Activated T-helper 1 cell treated with Interleukin-2 at 50 U/mL for 16 hours (primary cell): ENCODE results near the gene MPND.

ENCODE experiments used
- DNase-seq: peaks from one replicate; pipeline ENCODE4 v3.0.0-alpha.2; 2020; ENCODE audit warnings: low read depth

The MPND gene

DNA sequence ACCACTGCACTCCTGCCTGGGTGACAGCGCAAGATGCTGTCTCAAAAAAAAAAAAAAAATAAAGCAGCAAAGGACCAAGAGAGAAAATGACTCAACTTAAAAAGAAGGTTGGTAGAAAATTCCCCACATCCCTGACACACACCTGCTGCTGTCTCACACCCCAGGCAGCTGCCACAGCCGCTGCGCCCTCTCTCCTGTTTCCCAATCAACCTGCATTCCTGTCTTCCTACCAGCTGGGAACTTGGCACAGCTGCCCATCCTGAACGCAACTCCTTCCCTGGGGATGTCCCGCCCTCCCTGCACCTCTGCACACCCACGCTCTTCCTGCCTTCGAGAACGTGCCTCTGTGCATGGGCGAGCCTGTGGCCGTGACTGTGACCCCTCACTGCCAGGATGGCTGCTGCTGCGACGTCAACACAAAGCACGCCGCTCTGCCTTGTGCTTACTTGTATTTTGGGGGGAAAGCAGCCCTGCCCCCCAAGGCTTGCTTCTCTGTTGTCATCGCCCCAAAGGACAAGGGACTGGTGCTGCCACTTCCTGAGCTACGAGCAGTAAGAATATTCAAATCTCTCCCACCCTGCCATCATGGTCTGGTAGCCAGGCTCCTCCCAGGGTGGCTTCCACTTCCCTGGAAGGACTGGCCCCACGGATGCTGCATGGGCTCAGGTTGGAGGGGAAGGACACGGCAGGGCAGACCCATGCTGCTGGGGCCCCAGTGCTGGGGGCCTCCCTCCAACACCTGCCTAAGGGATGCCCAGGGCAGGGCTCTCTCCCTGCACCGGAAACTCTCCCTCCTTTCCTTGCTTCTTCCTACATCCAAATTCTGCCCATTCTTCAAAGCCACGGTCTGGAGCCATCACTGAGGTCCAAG, 36.3 kb downstream of the MPND start:
- DNase-seq, result no peak

DNA sequence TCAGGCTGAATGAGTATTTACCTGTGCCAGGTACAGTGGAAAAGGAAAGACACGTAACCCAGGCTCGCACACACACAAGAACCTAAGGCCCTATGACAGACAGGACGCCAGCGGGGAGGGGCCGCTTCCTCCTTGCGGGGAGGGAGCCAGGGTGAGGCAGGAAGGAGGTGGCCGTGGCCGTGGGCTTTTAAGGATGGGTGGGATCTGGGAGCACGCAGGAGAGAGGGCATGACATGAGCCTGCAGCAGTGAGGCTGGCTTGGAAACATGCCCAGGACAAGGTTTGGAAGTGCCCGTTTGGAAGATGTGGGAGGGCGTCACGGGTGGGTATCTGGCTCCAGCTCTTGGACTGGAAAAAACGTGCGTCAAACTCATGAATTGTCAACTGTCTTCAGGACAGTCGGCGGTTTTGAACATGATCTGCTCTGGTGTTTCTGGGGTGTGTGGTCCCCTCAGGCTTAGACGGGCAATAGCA, 36.9 kb downstream of the MPND start:
- peak; percentile 52 for DNase-seq

DNA sequence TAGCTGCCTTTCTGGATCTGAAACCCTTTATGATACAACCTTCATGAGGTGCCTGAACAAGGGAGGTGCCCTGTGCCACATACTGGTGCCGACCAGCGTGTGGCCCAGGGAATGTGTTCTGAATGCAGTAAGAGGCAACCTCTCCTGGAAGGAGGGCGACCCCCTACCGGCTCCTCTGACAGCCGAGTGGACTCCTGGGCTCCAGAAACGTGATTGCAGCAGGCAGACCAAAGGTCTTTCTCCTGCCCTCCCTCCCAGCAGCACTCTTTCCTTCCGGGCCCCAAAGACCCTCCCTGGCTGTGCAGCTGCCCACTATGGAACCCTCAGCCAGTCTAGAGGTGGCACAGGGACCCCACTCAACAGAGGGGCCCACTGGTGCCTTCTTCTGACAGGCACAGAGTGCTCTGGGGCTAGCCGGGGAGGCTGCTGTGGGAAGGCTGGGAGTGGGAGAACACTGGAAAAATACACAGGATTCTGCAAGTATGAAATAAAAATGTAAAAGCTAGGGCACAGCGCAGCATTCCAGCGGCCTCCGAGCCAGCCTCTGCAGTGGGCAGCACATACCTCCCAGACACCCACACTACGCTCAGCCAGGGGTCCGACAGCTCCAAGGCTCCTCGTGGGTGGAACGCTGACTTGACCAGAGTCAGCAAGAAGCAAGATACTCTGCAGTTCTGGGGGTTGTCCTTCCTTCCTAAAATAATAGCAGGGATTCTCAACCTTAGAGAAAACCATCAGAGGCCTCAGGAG, 42.1 kb downstream of the MPND start:
- no peak for DNase-seq

DNA sequence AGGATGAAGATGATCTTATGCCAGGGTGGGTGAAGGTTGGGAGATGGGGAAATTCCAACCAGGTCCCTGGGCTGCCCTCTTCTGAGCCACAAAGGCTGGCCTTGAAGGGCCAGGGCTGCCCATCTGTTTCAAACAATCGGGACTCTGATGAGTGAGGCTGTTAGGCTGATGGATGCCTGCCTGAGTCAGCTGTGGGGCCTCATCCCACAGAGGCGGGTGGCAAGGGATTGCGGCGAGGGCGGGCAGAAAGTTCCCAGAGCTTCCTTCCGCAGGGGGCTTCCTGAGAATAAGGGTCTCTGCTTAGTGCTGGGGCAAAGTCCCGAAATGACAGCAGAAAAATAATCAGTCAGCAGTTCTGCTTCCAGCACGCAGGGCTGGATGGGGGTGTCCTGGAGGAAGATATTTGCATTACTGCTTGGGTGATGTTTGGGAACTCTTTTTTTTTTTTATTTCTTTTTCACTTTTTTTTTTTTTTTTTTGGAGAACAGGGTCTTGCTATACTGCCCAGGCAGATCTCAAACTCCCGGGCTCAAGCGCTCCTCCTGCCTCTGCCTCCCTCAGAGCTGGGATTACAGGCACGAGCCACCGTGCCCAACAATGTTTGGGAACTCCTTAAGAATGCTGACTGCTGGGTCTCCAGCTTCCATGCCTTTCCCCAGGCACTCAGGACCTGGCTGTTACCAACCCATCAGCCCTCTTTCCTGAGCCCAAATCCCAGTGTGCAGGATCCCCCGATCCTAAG, 42.9 kb downstream of the MPND start:
- DNase-seq, result no peak

DNA sequence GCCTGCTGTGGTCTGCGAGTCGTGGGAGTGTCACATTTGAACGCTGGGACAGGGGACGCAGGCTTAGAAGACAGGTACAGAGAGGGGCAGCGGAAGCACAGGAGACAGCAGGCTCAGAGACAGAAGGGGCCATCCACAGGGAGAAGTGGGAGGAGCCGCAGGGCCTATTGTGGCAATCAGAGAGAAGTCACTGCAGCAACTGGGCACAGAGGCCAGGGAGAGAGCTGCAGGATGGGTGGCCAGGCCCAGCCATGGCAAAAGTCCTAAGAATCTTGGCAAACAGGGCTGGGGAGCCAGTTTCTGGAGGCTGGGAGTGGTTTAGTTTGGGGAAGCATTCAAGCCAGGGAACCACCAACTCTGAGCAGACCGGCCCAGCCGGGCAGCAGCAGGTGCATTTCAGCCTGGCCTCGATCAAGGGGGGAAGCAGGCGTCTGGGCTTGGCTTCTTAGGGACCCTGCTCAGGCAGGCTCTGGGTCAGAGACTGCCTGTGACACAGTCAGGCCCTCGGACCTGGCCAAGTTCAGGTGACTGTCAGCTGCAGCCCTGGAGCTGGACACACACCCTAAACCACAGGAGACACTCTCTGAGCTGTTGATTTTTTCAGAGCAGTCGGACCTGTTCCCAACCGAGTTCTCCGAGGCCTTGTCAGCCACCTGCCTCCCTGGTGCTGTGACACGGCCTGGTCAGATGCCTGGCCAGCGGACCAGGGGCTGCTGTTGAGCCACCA, 45.1 kb downstream of the MPND start:
- no peak for DNase-seq

DNA sequence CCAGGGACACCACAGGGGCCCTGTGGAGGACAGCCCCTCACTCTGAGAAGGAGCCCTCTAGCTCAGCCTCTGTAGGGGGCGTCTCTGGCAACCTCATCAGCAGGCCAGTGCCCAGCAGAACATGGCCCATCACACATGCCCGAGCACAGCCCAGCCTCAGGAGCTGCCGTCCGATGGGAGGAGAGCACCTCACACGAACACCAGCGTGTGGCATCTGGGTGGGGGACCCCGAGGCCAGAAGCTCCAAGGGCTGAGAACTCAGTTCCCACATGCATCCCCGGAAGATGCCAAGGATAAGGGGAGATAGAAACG, 45.7 kb downstream of the MPND start:
- no peak for DNase-seq

DNA sequence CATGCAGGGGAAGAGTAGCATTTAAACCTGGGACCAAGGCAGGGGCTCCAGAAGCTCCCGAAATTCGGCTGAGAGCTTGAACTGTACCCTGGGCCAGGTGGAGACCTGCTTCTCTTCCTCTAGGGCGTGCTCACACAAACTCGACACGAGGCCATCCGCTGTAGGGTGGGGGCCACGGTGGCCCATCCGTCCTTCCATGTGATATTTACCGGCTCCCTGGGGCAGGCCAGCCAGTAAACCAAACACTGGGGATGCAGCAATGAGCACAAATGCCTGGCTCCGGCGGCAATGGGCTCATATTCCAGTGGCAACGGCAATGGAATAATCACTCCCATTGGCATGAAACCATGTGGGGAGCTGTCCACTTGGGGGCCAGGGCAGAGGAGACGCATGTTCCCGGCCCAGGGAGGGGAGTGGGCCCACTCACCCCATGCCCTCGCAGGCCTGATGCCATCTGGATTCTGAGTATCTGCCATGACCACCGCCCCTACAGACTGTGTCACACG, 46.2 kb downstream of the MPND start:
- no peak for DNase-seq

DNA sequence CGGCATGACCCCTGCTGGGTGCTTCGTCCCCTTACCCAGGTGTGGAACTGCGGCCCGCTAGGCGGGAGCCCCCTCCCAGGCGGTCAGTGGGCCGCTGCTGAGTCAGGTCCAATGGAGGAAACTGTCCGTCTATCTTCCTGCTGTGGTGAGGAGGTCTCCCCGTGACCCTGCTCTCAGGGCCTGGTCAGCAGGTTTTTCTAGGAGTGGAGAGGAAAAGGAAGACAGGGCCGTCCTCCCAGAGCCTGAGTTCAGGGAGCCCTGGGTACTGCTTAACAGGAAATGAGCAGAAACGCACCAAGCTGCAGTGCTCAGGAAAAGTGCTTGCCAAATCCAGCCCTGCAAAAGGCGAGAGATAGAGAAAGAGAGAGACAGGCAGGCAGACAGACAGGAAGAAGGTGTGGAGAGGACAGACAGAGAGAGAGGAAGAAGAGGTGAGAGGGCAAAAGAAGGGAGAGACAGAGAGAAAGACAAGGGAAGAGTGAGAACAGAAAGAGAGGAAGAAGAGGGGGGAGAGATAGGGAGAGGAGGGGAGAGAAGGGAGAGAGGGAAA, 46.7 kb downstream of the MPND start:
- no peak for DNase-seq

DNA sequence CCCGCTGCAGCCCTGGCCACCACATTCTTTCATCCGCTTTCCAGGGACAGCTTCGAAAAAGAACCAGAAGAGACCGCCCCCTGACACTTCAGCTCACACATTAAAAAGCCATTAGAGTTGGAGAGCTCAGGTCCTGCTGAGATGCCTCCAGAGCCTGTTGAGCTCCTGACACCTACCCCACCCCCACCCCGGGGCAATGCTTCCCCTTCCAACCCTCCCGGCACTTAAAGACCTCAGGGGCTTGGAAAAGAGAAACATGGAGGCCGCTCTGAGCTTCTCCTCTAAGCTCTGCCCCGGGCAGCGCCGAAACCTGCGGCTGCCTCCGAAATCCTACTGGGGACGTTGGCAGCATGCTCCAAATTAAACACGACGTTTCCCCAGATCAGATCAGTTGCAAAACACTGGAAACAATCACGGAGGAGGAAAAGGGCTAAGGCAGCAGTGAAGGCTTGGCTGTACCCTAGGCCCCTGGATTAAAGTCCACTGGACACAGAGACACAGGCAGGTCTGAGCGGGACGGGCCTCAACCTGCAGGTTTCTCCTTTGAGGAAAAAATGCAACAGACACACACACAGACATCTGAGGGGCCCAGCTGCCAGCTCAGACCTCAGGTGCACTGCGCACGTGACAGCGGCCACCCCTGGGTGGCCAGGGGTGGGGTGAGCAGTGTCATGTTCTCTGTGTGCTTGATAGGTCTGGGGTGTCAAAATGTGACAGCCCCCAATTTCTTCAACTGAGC, 47.4 kb downstream of the MPND start:
- DNase-seq, result no peak

DNA sequence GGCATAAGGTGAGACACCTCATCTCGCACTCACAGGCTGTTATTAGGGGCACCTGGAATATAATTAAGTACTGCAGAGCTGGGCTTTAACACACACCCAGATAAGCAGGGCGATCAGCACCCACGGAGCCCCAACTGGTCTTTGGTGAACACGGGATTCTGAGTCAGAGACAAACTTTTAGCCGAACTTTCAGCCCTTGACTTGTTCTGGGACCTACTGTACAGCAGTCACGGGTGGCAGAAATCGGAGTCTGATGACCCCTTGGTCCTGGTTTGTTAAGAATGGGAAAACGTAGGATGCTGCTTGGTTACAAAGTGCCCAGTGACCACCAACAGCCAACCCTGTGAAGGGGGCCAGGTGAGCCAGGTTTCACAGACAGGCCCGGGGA, 47.9 kb downstream of the MPND start:
- no peak for DNase-seq

DNA sequence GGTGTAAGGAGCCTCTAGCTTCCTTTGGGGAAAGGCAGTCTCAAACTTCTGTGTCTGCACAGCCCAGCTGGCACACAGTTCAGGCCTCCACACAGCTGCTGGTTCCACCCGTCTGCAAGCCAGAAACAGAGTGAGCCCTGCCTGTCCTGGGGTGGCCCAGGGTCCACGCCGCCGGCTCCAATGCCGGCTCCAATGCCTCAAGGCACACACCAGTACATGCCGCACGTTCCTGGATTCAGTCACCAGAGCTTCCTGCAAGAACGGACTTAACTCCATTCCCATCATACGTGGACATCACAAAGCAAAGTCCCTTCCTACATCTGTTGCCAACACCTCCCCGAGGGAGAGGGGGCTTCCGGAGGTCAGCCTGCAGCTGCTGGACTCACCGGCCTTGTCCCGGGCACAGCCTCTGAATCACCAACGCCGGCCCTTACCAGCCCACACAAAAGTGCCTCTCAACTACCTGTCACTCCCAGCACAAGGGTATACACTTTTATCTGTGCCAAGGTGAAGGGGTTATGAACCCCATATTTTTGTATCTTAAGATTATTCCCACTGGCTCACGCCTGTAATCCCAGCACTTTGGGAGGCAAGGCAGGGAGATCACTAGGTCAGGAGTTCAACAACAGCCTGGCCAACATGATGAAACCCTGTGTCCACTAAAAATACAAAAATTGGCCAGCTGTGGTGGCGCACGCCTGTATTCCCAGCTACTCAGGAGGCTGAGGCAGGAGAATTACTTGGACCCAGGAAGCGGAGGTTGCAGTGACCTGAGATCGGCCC, 48.5 kb downstream of the MPND start:
- no peak for DNase-seq

DNA sequence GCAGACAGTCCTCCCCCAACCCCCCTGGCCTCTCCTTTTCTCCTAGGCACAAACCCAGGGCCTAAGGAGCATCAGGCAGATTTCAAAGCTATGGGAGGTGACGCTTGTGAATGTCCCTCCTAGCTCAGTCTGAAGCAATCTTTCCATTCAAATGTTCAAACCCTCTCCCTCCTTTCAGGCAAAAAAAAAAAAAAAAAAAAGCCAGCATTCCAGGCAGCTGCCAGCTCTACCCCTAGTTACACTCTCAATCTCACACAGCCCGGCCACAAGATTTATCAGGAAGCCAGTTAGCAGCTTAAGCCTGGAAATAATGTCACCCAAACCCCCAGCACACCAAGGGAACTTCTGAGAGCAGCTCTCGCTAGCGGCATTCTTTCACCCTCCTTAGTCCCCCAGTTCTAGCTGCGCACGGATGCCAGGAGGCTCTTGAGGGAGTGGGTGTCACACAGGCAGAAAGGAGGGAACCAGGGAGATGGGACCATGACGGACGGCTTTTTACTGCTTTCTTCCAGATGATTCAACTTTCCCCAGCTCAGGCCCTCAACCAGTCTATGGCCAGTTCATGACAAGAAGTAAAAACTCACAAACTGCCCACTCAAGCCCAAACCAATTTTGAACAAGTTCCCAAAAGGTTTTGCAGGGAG, 50.7 kb downstream of the MPND start:
- no peak for DNase-seq

DNA sequence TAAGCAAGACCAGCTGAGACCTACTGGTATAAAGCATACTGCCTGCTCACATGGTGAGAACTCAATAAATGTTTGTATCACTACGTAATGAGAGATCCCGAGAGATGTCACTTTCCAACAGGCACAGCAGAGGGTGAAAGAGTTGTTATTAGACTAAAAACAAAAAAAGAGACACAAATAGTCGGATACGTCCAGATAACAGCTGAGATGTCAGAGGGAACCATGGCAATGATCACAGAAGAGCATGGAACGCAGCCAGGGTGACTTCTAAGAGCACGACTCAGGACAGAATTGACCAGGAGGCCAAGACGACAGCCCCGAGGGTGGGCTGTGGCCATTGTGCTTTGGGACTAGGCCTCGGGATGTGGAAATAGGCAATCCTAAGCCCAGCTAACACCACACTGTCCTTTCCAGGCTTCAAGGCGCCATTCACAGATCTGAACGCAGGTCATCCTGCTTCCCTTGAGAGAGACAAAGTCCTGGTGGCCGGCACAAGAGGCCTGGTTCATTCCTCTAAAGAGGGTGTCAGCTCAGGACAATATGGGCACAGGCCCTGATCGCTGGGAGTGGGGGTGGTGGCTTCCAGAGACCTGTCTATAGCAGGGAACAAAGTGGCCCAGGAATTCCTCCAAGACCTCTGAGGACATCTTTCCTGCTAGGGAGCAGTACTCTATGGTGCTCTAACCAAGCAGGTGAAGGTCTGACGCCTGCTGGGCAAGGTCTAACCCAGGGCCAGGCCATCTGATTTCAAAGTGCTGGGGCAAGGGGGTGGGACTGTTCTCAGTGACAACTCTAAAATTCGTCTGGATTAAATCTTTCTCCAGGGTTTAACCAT, 53.8 kb downstream of the MPND start:
- no peak for DNase-seq

DNA sequence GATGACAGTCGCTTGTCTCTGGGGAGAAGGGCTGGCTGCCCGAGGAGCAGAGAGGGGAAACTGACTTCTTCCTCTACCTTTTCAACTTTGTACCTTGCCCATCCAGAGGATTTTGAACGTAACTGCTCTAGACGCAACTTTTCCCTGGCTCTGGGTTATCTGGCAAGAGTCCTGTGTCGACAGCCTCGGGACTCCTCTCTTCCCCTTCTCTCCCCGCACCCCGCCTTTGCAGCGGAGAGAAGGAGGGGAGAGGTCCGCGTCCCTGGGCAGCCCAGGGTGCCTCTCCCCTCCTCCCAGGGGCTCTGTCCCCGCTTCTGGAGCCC, 56.4 kb downstream of the MPND start:
- no peak for DNase-seq

DNA sequence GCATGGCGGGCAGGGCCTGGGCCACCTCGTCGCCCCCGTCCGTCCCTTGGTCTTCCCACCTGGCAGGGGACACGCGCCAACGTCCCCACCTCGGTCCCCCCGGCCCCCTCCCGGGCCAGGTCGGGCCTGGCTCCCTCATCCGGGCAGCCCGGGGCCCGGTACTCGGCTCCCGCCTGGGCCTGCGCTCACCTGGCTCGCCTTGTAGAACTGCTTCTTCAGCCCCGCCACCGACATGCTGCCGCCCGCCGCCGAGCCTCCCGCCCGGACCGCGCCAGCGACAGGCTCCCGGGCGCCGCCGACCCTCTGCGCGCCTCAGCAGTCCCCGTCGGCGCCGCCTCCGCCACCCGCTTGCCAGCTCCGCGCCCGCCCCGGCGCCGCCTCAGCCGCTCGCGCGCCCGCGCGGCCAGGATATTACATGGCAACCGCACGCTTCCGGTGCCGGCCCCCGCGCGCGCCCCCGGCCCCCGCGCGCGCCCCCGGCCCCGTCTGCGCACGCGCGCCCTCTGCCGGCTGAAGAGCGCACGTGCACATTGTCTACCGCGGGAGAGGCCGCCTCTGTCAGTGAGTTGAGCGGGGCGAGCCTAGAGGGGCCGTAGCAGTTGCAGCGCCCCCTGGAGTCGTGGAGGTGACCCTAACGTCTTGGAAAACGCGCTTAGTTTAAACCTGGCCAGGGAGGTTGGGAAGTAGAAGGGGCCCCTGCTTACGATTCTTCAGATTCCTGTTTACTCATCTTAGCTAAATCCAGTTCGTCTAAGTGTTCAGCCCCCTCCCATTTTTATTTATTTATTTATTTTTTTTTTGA, 57.0 kb downstream of the MPND start, which contains the start of gene SH3GL1:
TSS of gene SH3GL1 (minus strand) at position 413 of the 802 bp plus-strand sequence. CDS start at position 234, 179 bp downstream.
- DNase-seq, result peak; percentile 91

DNA sequence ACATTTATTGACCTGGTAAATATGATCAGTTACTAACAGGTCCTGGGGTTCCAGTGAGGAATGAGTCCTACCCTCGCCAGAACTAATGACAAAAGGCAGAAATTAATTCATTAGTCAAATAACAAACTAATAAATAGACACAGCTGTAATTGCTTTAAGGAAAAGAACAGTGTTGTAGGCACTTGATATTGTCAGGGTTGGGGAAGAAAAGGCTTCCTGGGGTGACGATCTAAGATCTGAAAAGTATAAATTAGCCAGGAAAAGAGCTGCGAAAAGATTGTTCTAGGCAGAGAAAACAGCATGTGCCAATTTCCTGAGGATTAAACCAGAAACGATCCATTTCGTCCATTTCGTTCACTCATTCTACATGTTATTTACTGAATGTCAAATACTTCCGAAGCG, 58.4 kb downstream of the MPND start:
- no peak for DNase-seq

DNA sequence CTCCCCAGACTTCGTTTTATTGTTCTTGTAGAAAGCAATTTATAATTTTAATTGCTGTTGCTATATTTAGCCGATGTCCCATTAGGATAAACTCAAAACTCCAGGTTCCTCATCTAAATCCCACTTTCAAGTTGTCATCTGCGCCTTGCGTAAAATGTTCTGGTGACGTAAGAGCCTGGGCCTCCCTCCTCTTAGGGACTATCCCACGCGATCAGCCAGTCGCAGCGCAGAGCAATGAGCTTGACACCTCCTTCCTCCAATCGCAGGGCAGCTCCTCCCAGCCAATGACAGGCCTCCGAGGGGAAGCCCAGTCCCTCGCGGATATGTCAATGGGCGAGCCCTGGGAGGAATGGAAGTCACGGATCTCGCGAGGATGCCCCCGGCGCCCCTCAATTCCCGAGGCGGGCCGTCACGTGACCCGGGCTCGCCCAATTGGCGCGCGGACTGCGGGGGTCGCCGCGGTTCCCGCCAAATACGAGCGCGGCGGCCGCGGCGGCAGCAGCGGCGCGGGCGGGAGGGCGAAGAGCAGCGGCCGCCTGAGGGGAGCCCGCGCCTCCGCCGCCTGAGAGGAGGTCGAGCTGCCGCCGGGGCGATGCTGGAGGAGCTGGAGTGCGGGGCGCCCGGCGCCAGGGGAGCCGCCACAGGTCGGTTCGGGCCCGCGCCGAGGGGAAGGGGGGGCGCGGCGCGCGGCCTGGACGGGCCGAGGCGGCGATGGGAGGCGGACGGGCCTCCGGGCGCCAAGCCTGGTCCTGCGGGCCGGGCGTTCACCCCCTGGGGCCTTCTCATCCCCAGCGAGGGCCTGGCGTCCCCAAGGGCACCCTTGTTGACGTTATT, 59.0 kb downstream of the MPND start, which contains the start of gene CHAF1A:
TSS of gene CHAF1A (plus strand) at position 470 of the 834 bp plus-strand sequence. CDS start at position 593, 123 bp downstream.
- DNase-seq, result peak; percentile 98
